Endothelial cell of umbilical vein (primary cell): ENCODE data around the gene EAF1. TPM values are rescaled to one million over a fixed set of nuclear protein-coding genes. Genes with fewer than 3 reads are reported as not detected.
"Not testable (repeated sequence)": the region's sequence is repeated elsewhere in the genome, so short reads cannot be mapped to it uniquely, and the experiment has no call there.

Experiments
- BruUV-seq: library from RNA; stranded (reverse); fragments of 400-500 nt; replicated peaks from 2 replicates; lab custom pipeline; 2021; lab: Mats Ljungman, UMichigan
- CTCF ChIA-PET: fragments of 300-600, 350-600 bp; sonication (Branson Sonifier 250); formaldehyde crosslinking; loops from one replicate; lab custom pipeline; 2021; ENCODE audit warnings: antibody characterized with exemption, inconsistent platforms; lab: Charles Lee
- POLR2A ChIA-PET: fragments of 300-600, 350-600 bp; sonication (Branson Sonifier 250); formaldehyde crosslinking; loops from one replicate; lab custom pipeline; 2021; ENCODE audit warnings: antibody characterized with exemption, inconsistent platforms; lab: Charles Lee
- DNase-seq: peaks from one replicate; pipeline ENCODE4 v3.0.0-alpha.2; 2011; ENCODE audit warnings: low read depth, low spot score
- FAIRE-seq: peaks from 2 replicates; lab custom pipeline; 2011; peaks lifted over from hg19 to GRCh38; lab: Jason Lieb, UNC
- H2AFZ ChIP-seq: 2 replicates; pipeline ENCODE4 v1.6.0; 2012; ENCODE audit warnings: low read depth, low read length, control low read depth, inconsistent platforms
- H3K27ac ChIP-seq: 2 replicates; pipeline ENCODE4 v1.5.1; 2011; ENCODE audit warnings: low read depth, mild to moderate bottlenecking, control low read depth, low read length, moderate library complexity; ENCODE audit not compliant: insufficient read depth
- H3K27me3 ChIP-seq, 2 experiments: 2 replicates each; pipeline versions ENCODE4 v1.6.0 to v1.6.1; 2011; ENCODE audit warnings: low read length in 2 of 2, mixed read lengths in 1 of 2; ENCODE audit not compliant: control insufficient read depth in 2 of 2, insufficient read depth in 2 of 2
- H3K36me3 ChIP-seq, 2 experiments: 2 replicates in 1 of 2; 3 replicates in 1 of 2; pipeline ENCODE4 v1.5.1; 2011; ENCODE audit warnings: low read length in 2 of 2, mild to moderate bottlenecking in 1 of 2, moderate library complexity in 1 of 2; ENCODE audit not compliant: control insufficient read depth in 2 of 2, insufficient read depth in 2 of 2; ENCODE audit errors: extremely low read depth in 1 of 2
- H3K4me1 ChIP-seq: 3 replicates; pipeline ENCODE4 v1.5.1; 2011; ENCODE audit warnings: mild to moderate bottlenecking, low read length; ENCODE audit not compliant: control insufficient read depth, insufficient read depth; ENCODE audit errors: extremely low read depth
- H3K4me2 ChIP-seq: 2 replicates; pipeline ENCODE4 v1.6.1; 2011; ENCODE audit warnings: low read length, control low read depth, mixed read lengths; ENCODE audit not compliant: insufficient read depth
- H3K4me3 ChIP-seq, 3 experiments: fragments of 200-600 bp in 1 of 3; sonication (generic), shearing (Covaris generic) in 1 of 3; replicated peaks in 1 of 3; 2 replicates each; pipeline ENCODE4 v1.5.1; 2011 to 2016; ENCODE audit warnings: control low read depth in 3 of 3, low read length in 3 of 3, mild to moderate bottlenecking in 2 of 3, inconsistent platforms in 1 of 3, low read depth in 1 of 3, moderate library complexity in 1 of 3; ENCODE audit not compliant: insufficient read depth in 1 of 3
- H3K79me2 ChIP-seq: 2 replicates; pipeline ENCODE4 v1.6.0; 2012; ENCODE audit warnings: low read length, inconsistent platforms; ENCODE audit not compliant: control insufficient read depth, insufficient read depth
- H3K9ac ChIP-seq: replicated peaks from 2 replicates; pipeline ENCODE3; 2011; ENCODE audit warnings: low read length, control low read depth; ENCODE audit not compliant: insufficient read depth; ENCODE audit errors: extremely low read depth
- H3K9me1 ChIP-seq: replicated peaks from 3 replicates; pipeline ENCODE4 v1.6.0; 2011; ENCODE audit warnings: mild to moderate bottlenecking, low read length; ENCODE audit not compliant: control insufficient read depth, insufficient read depth; ENCODE audit errors: extremely low read depth
- H3K9me3 ChIP-seq: replicated peaks from 2 replicates; pipeline ENCODE4 v1.5.1; 2012; ENCODE audit warnings: low read length, inconsistent platforms; ENCODE audit not compliant: control insufficient read depth, insufficient read depth
- H4K20me1 ChIP-seq: replicated peaks from 2 replicates; pipeline ENCODE3; 2011; ENCODE audit warnings: mild to moderate bottlenecking, low read length; ENCODE audit not compliant: control insufficient read depth, insufficient read depth; ENCODE audit errors: extremely low read depth
- EZH2 ChIP-seq: IDR thresholded peaks from 2 replicates; pipeline ENCODE4 v1.6.1; 2012; ENCODE audit warnings: borderline replicate concordance, low read depth, mild to moderate bottlenecking, moderate library complexity, low read length, inconsistent platforms; ENCODE audit not compliant: severe bottlenecking
- FOS ChIP-seq: IDR thresholded peaks from 2 replicates; pipeline ENCODE4 v1.6.1; 2011; ENCODE audit warnings: mild to moderate bottlenecking, low read length, moderate library complexity, borderline replicate concordance; ENCODE audit not compliant: insufficient read depth
- GATA2 ChIP-seq: IDR thresholded peaks from 2 replicates; pipeline ENCODE4 v1.7.0; 2011; ENCODE audit warnings: low read depth, mild to moderate bottlenecking, moderate library complexity, mixed read lengths, low read length; ENCODE audit not compliant: insufficient read length, insufficient read depth
- JUN ChIP-seq: IDR thresholded peaks from 2 replicates; pipeline ENCODE4 v1.6.1; 2011; ENCODE audit warnings: borderline replicate concordance, low read depth; ENCODE audit not compliant: insufficient read length, insufficient read depth
- MYC ChIP-seq: IDR thresholded peaks from one replicate; pipeline ENCODE4 v1.6.1; 2011; ENCODE audit warnings: mild to moderate bottlenecking, low read depth, low read length
- POLR2A ChIP-seq: IDR thresholded peaks from 2 replicates; pipeline ENCODE4 v1.6.1; 2012; ENCODE audit warnings: low read depth, mild to moderate bottlenecking, control low read depth, low read length
- POLR2AphosphoS5 ChIP-seq: IDR thresholded peaks from 2 replicates; pipeline ENCODE4 v1.6.1; 2012; ENCODE audit warnings: low read depth, mild to moderate bottlenecking, control low read depth, low read length, moderate library complexity; ENCODE audit not compliant: insufficient read depth
- dilution Hi-C: fragments of 300-500 bp; cut with MboI; formaldehyde crosslinking; loops from one replicate; pipeline ENCODE4 v1.15.0; 2019; ENCODE audit warnings: low sequenced_read_pairs; ENCODE audit not compliant: extremely low pct_ligation_motif_present
- intact Hi-C: fragments of 100-400 bp; cut with micrococcal nuclease; formaldehyde crosslinking; loops from one replicate; pipeline ENCODE4 v1.10.0; 2022
- polyA plus RNA-seq, 4 experiments: library from polyadenylated mRNA; depleted of rRNA in 3 of 4; stranded (reverse) in 3 of 4; unstranded in 1 of 4; fragments of >200 nt; gene quantifications; 2 replicates each; pipeline versions ENCODE4 v1.2.1 to v1.2.3, GENCODE V29; 2011 to 2012; ENCODE audit warnings: missing spikeins in 1 of 4
- total RNA-seq: library from RNA; stranded (reverse); gene quantifications from 2 replicates; pipeline ENCODE4 v1.2.3, GENCODE V29; 2021
- TF ChIP-seq, protein P1 (sequence below), 2 donors: IDR thresholded peaks; 1 replicate in 1 of 2; 2 replicates in 1 of 2; pipeline ENCODE4 v1.5.1; 2011; ENCODE audit warnings: low read length in 2 of 2, mild to moderate bottlenecking in 2 of 2, moderate library complexity in 2 of 2, control low read depth in 1 of 2, inconsistent platforms in 1 of 2, low read depth in 1 of 2; ENCODE audit not compliant: insufficient read depth in 1 of 2; ENCODE audit errors: extremely low read depth in 1 of 2
- TF ChIP-seq, protein P2 (sequence below): IDR thresholded peaks from 2 replicates; pipeline ENCODE4 v1.6.1; 2011; ENCODE audit not compliant: insufficient read depth, insufficient read length

The EAF1 gene
- total and polyA plus RNA-seq, 2 donors (not counting 3 experiments of a cell fraction or from before 2014, with no cell fraction given): 8.7 to 18.2 TPM

DNA sequence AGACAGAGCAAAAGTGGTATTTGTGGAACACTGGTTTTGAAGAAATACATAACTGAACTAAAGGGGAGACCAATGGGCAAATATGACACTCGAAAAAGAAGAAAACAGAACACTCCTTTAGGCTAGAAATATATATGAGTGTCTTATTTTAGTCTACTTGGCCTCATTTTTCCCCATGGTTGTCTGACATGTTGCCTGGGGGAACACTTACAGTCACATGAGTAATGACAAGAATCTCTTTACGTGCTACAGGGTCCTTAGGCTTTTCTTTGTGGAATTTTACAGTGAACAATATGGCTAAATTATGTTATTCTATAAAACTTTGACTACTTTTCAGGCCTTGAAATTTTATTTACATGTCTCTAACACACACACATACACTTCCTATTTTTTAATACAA lies 17.6 kb upstream of the EAF1 start:
- intact Hi-C loops: no loop called here
- FAIRE-seq (no peak), DNase-seq (no peak)
- no peaks in the 10 kb centered on the region for H3K79me2 ChIP-seq
- BruUV-seq: no TSS peak
- TF ChIP-seq POLR2AphosphoS5 (no peak), FOS (no peak), MYC (no peak), GATA2 (no peak), JUN (no peak), EZH2 (no peak), POLR2A (no peak)
- TF ChIP-seq, protein P1, sequence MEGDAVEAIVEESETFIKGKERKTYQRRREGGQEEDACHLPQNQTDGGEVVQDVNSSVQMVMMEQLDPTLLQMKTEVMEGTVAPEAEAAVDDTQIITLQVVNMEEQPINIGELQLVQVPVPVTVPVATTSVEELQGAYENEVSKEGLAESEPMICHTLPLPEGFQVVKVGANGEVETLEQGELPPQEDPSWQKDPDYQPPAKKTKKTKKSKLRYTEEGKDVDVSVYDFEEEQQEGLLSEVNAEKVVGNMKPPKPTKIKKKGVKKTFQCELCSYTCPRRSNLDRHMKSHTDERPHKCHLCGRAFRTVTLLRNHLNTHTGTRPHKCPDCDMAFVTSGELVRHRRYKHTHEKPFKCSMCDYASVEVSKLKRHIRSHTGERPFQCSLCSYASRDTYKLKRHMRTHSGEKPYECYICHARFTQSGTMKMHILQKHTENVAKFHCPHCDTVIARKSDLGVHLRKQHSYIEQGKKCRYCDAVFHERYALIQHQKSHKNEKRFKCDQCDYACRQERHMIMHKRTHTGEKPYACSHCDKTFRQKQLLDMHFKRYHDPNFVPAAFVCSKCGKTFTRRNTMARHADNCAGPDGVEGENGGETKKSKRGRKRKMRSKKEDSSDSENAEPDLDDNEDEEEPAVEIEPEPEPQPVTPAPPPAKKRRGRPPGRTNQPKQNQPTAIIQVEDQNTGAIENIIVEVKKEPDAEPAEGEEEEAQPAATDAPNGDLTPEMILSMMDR (IDR thresholded peaks at IDR 0.05; ENCODE audit: extremely low read depth in 1 of 2, insufficient read depth in 1 of 2, low read depth in 1 of 2, low read length in 2 of 2): no peak
- TF ChIP-seq, protein P2, sequence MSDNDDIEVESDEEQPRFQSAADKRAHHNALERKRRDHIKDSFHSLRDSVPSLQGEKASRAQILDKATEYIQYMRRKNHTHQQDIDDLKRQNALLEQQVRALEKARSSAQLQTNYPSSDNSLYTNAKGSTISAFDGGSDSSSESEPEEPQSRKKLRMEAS: no peak
- dilution Hi-C loops: no loop called here
- H3K4me1 ChIP-seq: no peaks in the 10 kb centered on the region
- no peak overlapping the region for H3K27ac ChIP-seq
- H3K27me3 ChIP-seq: no peaks in the 10 kb centered on the region
- no peaks in the 10 kb centered on the region for H4K20me1 ChIP-seq
- no peak overlapping the region for H2AFZ ChIP-seq
- POLR2A ChIA-PET: no interaction called here
- H3K36me3 ChIP-seq: peaks cover 3 to 8% of the 10 kb centered on the region in 2 experiments
- no peaks in the 10 kb centered on the region for H3K9me3 ChIP-seq
- no peaks in the 10 kb centered on the region for H3K9me1 ChIP-seq
- H3K4me2 ChIP-seq: no peak overlapping the region
- CTCF ChIA-PET: interaction anchor here (13.9 kb wide), 1 partner anchor 143 kb away, joined by 350 read pairs; no protein-coding TSS in a partner anchor
- no peak overlapping the region for H3K4me3 ChIP-seq
- no peak overlapping the region for H3K9ac ChIP-seq

DNA sequence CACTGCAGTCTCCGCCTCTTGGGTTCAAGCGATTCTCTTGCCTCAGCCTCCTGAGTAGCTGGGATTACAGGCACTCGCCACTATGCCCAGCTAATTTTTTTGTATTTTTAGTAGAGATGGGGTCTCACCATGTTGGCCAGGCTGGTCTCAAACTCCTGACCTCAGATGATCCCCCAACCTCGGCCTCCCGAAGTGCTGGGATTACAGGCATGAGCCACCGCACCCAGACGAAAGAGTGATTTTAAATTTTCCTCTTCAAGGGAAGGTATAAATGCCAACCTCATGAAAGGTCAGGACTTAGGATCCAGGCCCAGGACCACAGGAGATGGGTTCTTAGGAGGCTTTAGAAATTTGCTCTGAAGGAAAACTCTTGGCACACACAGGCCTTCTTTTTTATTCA lies 16.4 kb upstream of the EAF1 start:
- POLR2A ChIA-PET, H3K9me3 ChIP-seq, H3K4me2 ChIP-seq, H3K27ac ChIP-seq, DNase-seq, H3K9ac ChIP-seq, dilution Hi-C loops, H3K79me2 ChIP-seq, BruUV-seq, H3K4me3 ChIP-seq, H3K4me1 ChIP-seq, H4K20me1 ChIP-seq, H3K27me3 ChIP-seq, FAIRE-seq, H3K9me1 ChIP-seq, CTCF ChIA-PET, intact Hi-C loops, H2AFZ ChIP-seq: not testable (repeated sequence)
- peaks cover 3 to 16% of the 10 kb centered on the region in 2 experiments for H3K36me3 ChIP-seq
